ENCODE data around the gene ZNF398. TPM values are rescaled to one million over a fixed set of nuclear protein-coding genes. Genes with fewer than 3 reads are reported as not detected.
A peak's percentile ranks its signal among the peaks of the same experiment; 100 is the strongest.

ZNF398 gene
- polyA plus RNA-seq (8.6 and 13.2 TPM in 2 replicates), polyA minus RNA-seq (43.1 and 46.1 TPM in 2 replicates)

GRCh38 chr7:149147072-149147751 lies at the start of gene ZNF398:
TSS of gene ZNF398 (plus strand) at chr7:149147453. CDS start at chr7:149147743, 290 bp downstream.
- Histone ChIP-seq H3K36me3 (ENCODE audit: insufficient read depth, low read length) (no peaks in the 10 kb centered on the region), H3K9ac (ENCODE audit: low read length) (peak within 1 kb of the TSS; percentile 94), H2AFZ (ENCODE audit: low read depth, low read length) (peak within 1 kb of the TSS; percentile 80), H3K4me3 (ENCODE audit: low read length) (peak within 1 kb of the TSS; percentile 98), H3K79me2 (replicated peaks; ENCODE audit: insufficient read depth, low read length) (peaks cover 35% of the 10 kb centered on the region), H3F3A (ENCODE audit: insufficient read depth, low read length, poor library complexity, severe bottlenecking) (peaks cover 4% of the 10 kb centered on the region), H3K4me2 (ENCODE audit: low read length) (peak within 1 kb of the TSS; percentile 69), H4K20me1 (ENCODE audit: insufficient read depth) (no peaks in the 10 kb centered on the region), H3K27ac (ENCODE audit: low read length) (peak within 1 kb of the TSS; percentile 92), H3K27me3 (ENCODE audit: insufficient read depth, low read depth, low read length) (no peaks in the 10 kb centered on the region), H3K9me3 (ENCODE audit: low read length) (no peaks in the 10 kb centered on the region), H3K9me2 (ENCODE audit: insufficient read depth, low read length) (no peaks in the 10 kb centered on the region)
- TF ChIP-seq SMC3 (conservative IDR thresholded peaks at IDR 0.05; ENCODE audit: poor library complexity): peak; percentile 50
- TF ChIP-seq POLR2AphosphoS5 (IDR thresholded peaks at IDR 0.05): peak; percentile 84
- TF ChIP-seq MXI1 (conservative IDR thresholded peaks at IDR 0.05; ENCODE audit: poor library complexity, severe bottlenecking): peak; percentile 34
- peak; percentile 79 for TF ChIP-seq CTCF (IDR thresholded peaks at IDR 0.05; ENCODE audit: poor library complexity, severe bottlenecking)
- peak; percentile 71 for TF ChIP-seq TAF1 (IDR thresholded peaks at IDR 0.05; ENCODE audit: low read depth)
- no peak for TF ChIP-seq REST (IDR thresholded peaks at IDR 0.05; ENCODE audit: borderline replicate concordance)
- no peak for TF ChIP-seq EZH2 (IDR thresholded peaks at IDR 0.05; ENCODE audit: borderline replicate concordance, insufficient read depth, low read length, poor library complexity, severe bottlenecking)
- peak; percentile 12 for TF ChIP-seq EP300 (conservative IDR thresholded peaks at IDR 0.05; ENCODE audit: poor library complexity, severe bottlenecking)
- TF ChIP-seq RAD21 (conservative IDR thresholded peaks at IDR 0.05): peak; percentile 29

GRCh38 chr7:149099058-149099457 lies 48.2 kb upstream of the ZNF398 start:
- Histone ChIP-seq H3K9ac (ENCODE audit: low read length) (no peak overlapping the region), H3K27ac (ENCODE audit: low read length) (no peak overlapping the region), H3K9me2 (ENCODE audit: insufficient read depth, low read length) (no peaks in the 10 kb centered on the region), H3K27me3 (ENCODE audit: insufficient read depth, low read depth, low read length) (no peaks in the 10 kb centered on the region), H3F3A (ENCODE audit: insufficient read depth, low read length, poor library complexity, severe bottlenecking) (no peaks in the 10 kb centered on the region), H3K79me2 (replicated peaks; ENCODE audit: insufficient read depth, low read length) (no peaks in the 10 kb centered on the region), H2AFZ (ENCODE audit: low read depth, low read length) (no peak overlapping the region), H3K36me3 (ENCODE audit: insufficient read depth, low read length) (no peaks in the 10 kb centered on the region), H3K9me3 (ENCODE audit: low read length) (no peaks in the 10 kb centered on the region), H3K4me3 (ENCODE audit: low read length) (no peak overlapping the region), H4K20me1 (ENCODE audit: insufficient read depth) (no peaks in the 10 kb centered on the region), H3K4me2 (ENCODE audit: low read length) (no peak overlapping the region)
- TF ChIP-seq TAF1 (IDR thresholded peaks at IDR 0.05; ENCODE audit: low read depth) (no peak), CTCF (IDR thresholded peaks at IDR 0.05; ENCODE audit: poor library complexity, severe bottlenecking) (no peak), RAD21 (conservative IDR thresholded peaks at IDR 0.05) (no peak), MXI1 (conservative IDR thresholded peaks at IDR 0.05; ENCODE audit: poor library complexity, severe bottlenecking) (no peak), POLR2AphosphoS5 (IDR thresholded peaks at IDR 0.05) (no peak), EZH2 (IDR thresholded peaks at IDR 0.05; ENCODE audit: borderline replicate concordance, insufficient read depth, low read length, poor library complexity, severe bottlenecking) (no peak), REST (IDR thresholded peaks at IDR 0.05; ENCODE audit: borderline replicate concordance) (no peak), EP300 (conservative IDR thresholded peaks at IDR 0.05; ENCODE audit: poor library complexity, severe bottlenecking) (no peak), SMC3 (conservative IDR thresholded peaks at IDR 0.05; ENCODE audit: poor library complexity) (no peak)
